Neuronal stem cell (in vitro differentiated cells): ENCODE data around the gene MCCC2.
"Not testable (repeated sequence)": the region's sequence is repeated elsewhere in the genome, so short reads cannot be mapped to it uniquely, and the experiment has no call there.

Source experiments
- DNase-seq: peaks from one replicate; pipeline ENCODE4 v3.0.0-alpha.2; 2013; ENCODE audit warnings: low spot score
- H2AFZ ChIP-seq: one replicate; pipeline ENCODE4 v1.6.1; 2013; ENCODE audit warnings: mild to moderate bottlenecking, low read length, inconsistent platforms
- H2AK5ac ChIP-seq: 2 replicates; pipeline ENCODE4 v1.6.1; 2013; ENCODE audit warnings: low read depth, mild to moderate bottlenecking, inconsistent platforms, low read length, moderate library complexity, mixed read lengths
- H2BK120ac ChIP-seq: 2 replicates; pipeline ENCODE4 v1.6.1; 2013; ENCODE audit warnings: low read depth, mild to moderate bottlenecking, inconsistent platforms, low read length, moderate library complexity, mixed read lengths
- H2BK12ac ChIP-seq: one replicate; pipeline ENCODE4 v1.6.1; 2013; ENCODE audit warnings: low read length, inconsistent platforms
- H2BK15ac ChIP-seq: 2 replicates; pipeline ENCODE4 v1.6.1; 2013; ENCODE audit warnings: mild to moderate bottlenecking, low read length, inconsistent platforms, mixed read lengths
- H2BK5ac ChIP-seq: one replicate; pipeline ENCODE4 v1.6.1; 2013; ENCODE audit warnings: inconsistent platforms, mild to moderate bottlenecking, low read length, moderate library complexity
- H3K14ac ChIP-seq: one replicate; pipeline ENCODE4 v1.6.1; 2013; ENCODE audit warnings: low read length, inconsistent platforms
- H3K18ac ChIP-seq: 2 replicates; pipeline ENCODE4 v1.6.1; 2013; ENCODE audit warnings: low read length, inconsistent platforms
- H3K23ac ChIP-seq: 2 replicates; pipeline ENCODE4 v1.6.1; 2013; ENCODE audit warnings: low read depth, mild to moderate bottlenecking, mixed read lengths, low read length, inconsistent platforms; ENCODE audit not compliant: poor library complexity
- H3K27ac ChIP-seq: replicated peaks from 3 replicates; pipeline ENCODE4 v1.5.1; 2013; ENCODE audit warnings: low read length, inconsistent platforms
- H3K27me3 ChIP-seq, 3 experiments: 2 replicates each; pipeline ENCODE4 v1.6.1; 2013; ENCODE audit warnings: low read length in 3 of 3, mild to moderate bottlenecking in 2 of 3, inconsistent platforms in 1 of 3, low read depth in 1 of 3, mixed read lengths in 1 of 3, moderate library complexity in 1 of 3; ENCODE audit not compliant: control insufficient read depth in 3 of 3, insufficient read depth in 3 of 3
- H3K36me3 ChIP-seq, 2 donors: replicated peaks in 1 of 2; 2 replicates each; pipeline ENCODE4 v1.6.1; 2013; ENCODE audit warnings: low read length in 2 of 2; ENCODE audit not compliant: control insufficient read depth in 2 of 2, insufficient read depth in 2 of 2
- H3K4ac ChIP-seq: 2 replicates; pipeline ENCODE4 v1.6.1; 2013; ENCODE audit warnings: inconsistent platforms, mild to moderate bottlenecking, low read length, moderate library complexity
- H3K4me1 ChIP-seq, 2 donors: 1 replicate in 1 of 2; 2 replicates in 1 of 2; pipeline ENCODE4 v1.6.1; 2013; ENCODE audit warnings: low read length in 2 of 2, low read depth in 1 of 2; ENCODE audit not compliant: control insufficient read depth in 2 of 2, insufficient read depth in 1 of 2
- H3K4me2 ChIP-seq: one replicate; pipeline ENCODE4 v1.6.1; 2013; ENCODE audit warnings: mild to moderate bottlenecking, low read length, inconsistent platforms; ENCODE audit not compliant: insufficient read depth, poor library complexity, severe bottlenecking
- H3K4me3 ChIP-seq, 2 donors: 2 replicates each; pipeline ENCODE4 v1.5.1; 2013; ENCODE audit warnings: low read length in 2 of 2, mild to moderate bottlenecking in 2 of 2, inconsistent platforms in 1 of 2, moderate library complexity in 1 of 2
- H3K79me1 ChIP-seq: one replicate; pipeline ENCODE4 v1.6.1; 2013; ENCODE audit warnings: low read depth, mild to moderate bottlenecking, inconsistent platforms, low read length, moderate library complexity
- H3K9ac ChIP-seq: one replicate; pipeline ENCODE4 v1.6.1; 2013; ENCODE audit warnings: mild to moderate bottlenecking, low read depth, low read length, inconsistent platforms; ENCODE audit not compliant: poor library complexity
- H3K9me3 ChIP-seq, 2 donors: replicated peaks in 1 of 2; 2 replicates each; pipeline versions ENCODE3 to v1.6.1; 2013; ENCODE audit warnings: low read length in 2 of 2, mild to moderate bottlenecking in 2 of 2, inconsistent platforms in 1 of 2, low read depth in 1 of 2, mixed read lengths in 1 of 2, moderate library complexity in 1 of 2; ENCODE audit not compliant: control insufficient read depth in 2 of 2, insufficient read depth in 1 of 2
- H4K8ac ChIP-seq: one replicate; pipeline ENCODE4 v1.6.1; 2013; ENCODE audit warnings: low read depth, mild to moderate bottlenecking, inconsistent platforms, low read length, moderate library complexity
- H4K91ac ChIP-seq: one replicate; pipeline ENCODE4 v1.6.1; 2013; ENCODE audit warnings: low read length, low read depth, mild to moderate bottlenecking, inconsistent platforms; ENCODE audit not compliant: poor library complexity
- WGBS, 2 donors: extraction: QIAGEN DNeasy Blood & Tissue Kit; methylation state at CpG; one replicate each; pipeline ENCODE4 v1.1.7; 2013; ENCODE audit warnings: missing lambda C conversion rate in 2 of 2, mixed read lengths in 1 of 2; ENCODE audit not compliant: insufficient read length in 2 of 2, insufficient replicate concordance in 1 of 2; ENCODE audit errors: extremely low coverage in 2 of 2; 5-methylcytosine and 5-hydroxymethylcytosine counted together

Gene MCCC2

GRCh38 chr5:71552026-71552749, 35.0 kb upstream of the MCCC2 start:
- H3K79me1 ChIP-seq, H3K9me3 ChIP-seq, H3K27me3 ChIP-seq, H3K14ac ChIP-seq, H3K18ac ChIP-seq, H2BK120ac ChIP-seq, H2AK5ac ChIP-seq, H3K4me2 ChIP-seq, H2AFZ ChIP-seq, H3K4me3 ChIP-seq, DNase-seq, H2BK12ac ChIP-seq, H4K8ac ChIP-seq, H3K4ac ChIP-seq, H3K27ac ChIP-seq, H2BK5ac ChIP-seq, H3K4me1 ChIP-seq, H3K23ac ChIP-seq, H4K91ac ChIP-seq, H3K9ac ChIP-seq, H2BK15ac ChIP-seq: not testable (repeated sequence)
- no CpG with 5 or more reads among the region's 53 CpGs for WGBS, 2 donors
- H3K36me3 ChIP-seq = peaks cover 16 to 82% of the 10 kb centered on the region in 2 donors

DNA sequence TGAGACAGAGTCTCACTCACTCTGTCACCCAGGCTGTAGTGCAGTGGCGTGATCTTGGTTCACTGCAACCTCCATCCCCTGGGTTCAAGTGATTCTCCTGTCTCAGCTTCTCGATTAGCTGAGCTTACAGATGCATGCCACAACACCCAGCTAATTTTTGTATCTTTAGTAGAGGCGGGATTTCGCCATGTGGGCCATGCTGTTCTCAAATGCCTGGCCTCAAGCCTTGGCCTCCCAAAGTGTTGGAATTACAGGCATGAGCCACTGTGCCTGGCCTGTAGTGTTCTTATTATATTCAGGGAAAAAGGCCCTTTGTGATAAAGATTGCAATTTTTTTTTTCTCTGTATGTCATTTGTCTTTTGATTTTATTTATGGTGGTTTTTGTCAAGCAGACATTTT, 24.0 kb upstream of the MCCC2 start:
- no peak overlapping the region for H3K27ac ChIP-seq
- no peaks in the 10 kb centered on the region for H3K4me1 ChIP-seq
- no peak overlapping the region for H3K4ac ChIP-seq
- no peak overlapping the region for H3K9ac ChIP-seq
- H2BK120ac ChIP-seq = no peak overlapping the region
- no peak overlapping the region for H4K8ac ChIP-seq
- no peak overlapping the region for H2BK12ac ChIP-seq
- H3K9me3 ChIP-seq = no peaks in the 10 kb centered on the region
- no peak overlapping the region for H3K18ac ChIP-seq
- H2BK5ac ChIP-seq = no peak overlapping the region
- no peak overlapping the region for H2AFZ ChIP-seq
- no peak overlapping the region for H3K23ac ChIP-seq
- H3K4me2 ChIP-seq = no peak overlapping the region
- no peak for DNase-seq
- H3K79me1 ChIP-seq = no peaks in the 10 kb centered on the region
- H3K36me3 ChIP-seq = peaks cover 16 to 95% of the 10 kb centered on the region in 2 donors
- no peak overlapping the region for H3K4me3 ChIP-seq
- no peak overlapping the region for H3K14ac ChIP-seq
- no CpG with 5 or more reads among the region's 4 CpGs for WGBS, 2 donors
- no peak overlapping the region for H4K91ac ChIP-seq
- no peaks in the 10 kb centered on the region for H3K27me3 ChIP-seq
- H2AK5ac ChIP-seq = no peak overlapping the region
- H2BK15ac ChIP-seq = no peak overlapping the region

DNA sequence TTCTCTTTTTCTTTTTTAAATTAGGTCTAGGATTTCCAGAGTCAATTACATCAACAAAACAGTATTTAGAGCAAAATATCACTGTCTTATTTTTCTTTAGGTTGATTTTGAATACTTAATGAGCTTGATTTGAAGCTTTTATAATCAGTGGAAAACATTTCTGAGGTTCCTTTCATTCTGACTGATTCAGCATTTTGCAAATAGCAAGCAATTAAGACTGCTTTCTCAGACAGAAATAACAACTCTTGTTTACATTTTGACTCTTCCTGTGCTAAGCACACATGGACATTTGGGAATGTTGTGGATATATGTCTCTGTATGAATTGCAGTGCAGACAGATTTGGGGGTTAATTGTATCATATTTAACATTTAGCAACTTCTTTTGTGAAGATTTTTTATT, 22.2 kb upstream of the MCCC2 start:
- no peaks in the 10 kb centered on the region for H3K9me3 ChIP-seq
- H2BK15ac ChIP-seq = no peak overlapping the region
- H3K23ac ChIP-seq = no peak overlapping the region
- DNase-seq = no peak
- H2BK12ac ChIP-seq = no peak overlapping the region
- no peak overlapping the region for H2BK5ac ChIP-seq
- H3K36me3 ChIP-seq = peaks cover 15 to 90% of the 10 kb centered on the region in 2 donors
- H3K4me2 ChIP-seq = no peak overlapping the region
- H3K18ac ChIP-seq = no peak overlapping the region
- H3K4me3 ChIP-seq = no peak overlapping the region
- no peak overlapping the region for H3K14ac ChIP-seq
- no peaks in the 10 kb centered on the region for H3K79me1 ChIP-seq
- no peak overlapping the region for H2AFZ ChIP-seq
- H3K27me3 ChIP-seq = no peaks in the 10 kb centered on the region
- no peak overlapping the region for H3K4ac ChIP-seq
- H3K4me1 ChIP-seq = no peaks in the 10 kb centered on the region
- H3K27ac ChIP-seq = no peak overlapping the region
- H4K91ac ChIP-seq = no peak overlapping the region
- H3K9ac ChIP-seq = no peak overlapping the region
- H2AK5ac ChIP-seq = no peak overlapping the region
- H4K8ac ChIP-seq = no peak overlapping the region
- H2BK120ac ChIP-seq = no peak overlapping the region

DNA sequence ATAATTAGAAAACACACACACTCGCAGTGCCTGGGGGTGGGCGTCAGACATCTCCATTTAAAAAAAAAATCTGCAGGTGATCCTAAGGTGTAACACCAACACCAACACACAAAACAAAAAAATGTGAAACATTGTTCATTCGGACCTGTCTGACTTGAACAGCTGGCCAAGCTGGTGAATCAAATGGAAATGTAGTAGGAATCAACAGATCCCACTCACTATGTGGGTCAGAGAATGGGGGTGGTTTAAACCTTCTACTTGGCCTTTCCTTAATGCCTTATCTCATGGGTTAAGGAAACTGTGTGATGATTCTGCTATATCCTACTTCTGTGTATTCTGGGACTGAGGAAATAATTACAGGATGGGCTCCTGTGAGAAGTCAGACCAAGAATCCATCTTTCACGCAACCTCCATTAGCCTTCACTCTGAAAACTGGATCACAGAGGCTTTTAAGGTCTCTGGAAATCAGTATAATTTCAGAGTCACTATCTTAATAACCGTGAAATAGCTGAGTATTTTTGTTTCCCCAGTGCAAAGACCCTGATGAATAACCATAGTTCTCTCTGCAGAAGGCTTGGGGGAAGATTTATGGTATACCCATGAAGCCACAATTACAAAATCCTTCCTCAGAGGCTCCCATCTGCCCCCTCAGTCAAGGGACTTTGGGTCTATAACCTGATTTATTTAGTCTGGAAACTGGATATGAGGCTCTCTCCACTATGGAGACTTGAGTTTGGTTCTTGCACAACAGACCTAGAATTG, 17.2 kb upstream of the MCCC2 start:
- peaks cover 0 to 3% of the 10 kb centered on the region in 2 donors for H3K9me3 ChIP-seq
- H3K27ac ChIP-seq = no peak overlapping the region
- no peak overlapping the region for H4K8ac ChIP-seq
- H3K4me3 ChIP-seq = no peak overlapping the region
- peaks cover 2 to 4% of the 10 kb centered on the region in 2 donors for H3K4me1 ChIP-seq
- no peak overlapping the region for H2AFZ ChIP-seq
- no peak overlapping the region for H2BK15ac ChIP-seq
- no peaks in the 10 kb centered on the region for H3K79me1 ChIP-seq
- H2BK12ac ChIP-seq = no peak overlapping the region
- H3K9ac ChIP-seq = no peak overlapping the region
- H3K18ac ChIP-seq = no peak overlapping the region
- H3K14ac ChIP-seq = no peak overlapping the region
- H3K23ac ChIP-seq = no peak overlapping the region
- no CpG with 5 or more reads among the region's 5 CpGs for WGBS, 2 donors
- no peak overlapping the region for H3K4ac ChIP-seq
- H3K4me2 ChIP-seq = no peak overlapping the region
- DNase-seq = no peak
- peaks cover 5 to 41% of the 10 kb centered on the region in 2 donors for H3K36me3 ChIP-seq
- no peaks in the 10 kb centered on the region for H3K27me3 ChIP-seq
- no peak overlapping the region for H2AK5ac ChIP-seq
- no peak overlapping the region for H2BK5ac ChIP-seq
- H2BK120ac ChIP-seq = no peak overlapping the region
- no peak overlapping the region for H4K91ac ChIP-seq
